Measurements from ENCODE around the gene ANGPTL2. TPM values are rescaled to one million over a fixed set of nuclear protein-coding genes. Genes with fewer than 3 reads are reported as not detected.

Gene ANGPTL2
- total and polyA plus RNA-seq, 12 donors, result 16.2 to 73.5 (median 42.9) TPM

DNA sequence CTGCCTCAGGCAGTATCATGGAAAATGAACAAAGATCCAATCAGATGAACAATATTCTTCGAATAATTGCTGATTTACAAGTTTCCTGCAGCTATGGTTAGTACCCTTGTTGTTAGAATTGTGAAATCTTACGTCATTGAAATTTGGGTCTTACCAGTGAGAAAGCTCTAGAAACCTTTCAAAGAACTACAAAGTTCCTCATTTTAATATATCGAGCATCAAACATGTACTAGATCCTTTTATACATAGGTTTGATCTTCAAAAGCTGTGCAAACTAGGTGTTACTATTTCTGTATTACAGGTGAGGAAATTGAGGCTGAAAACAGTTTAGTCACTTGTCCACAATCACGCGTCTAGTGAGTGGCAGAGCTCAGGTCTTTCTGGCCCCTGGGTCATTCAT lies 43.7 kb upstream of the ANGPTL2 start:
- TF ChIP-seq, protein P1, sequence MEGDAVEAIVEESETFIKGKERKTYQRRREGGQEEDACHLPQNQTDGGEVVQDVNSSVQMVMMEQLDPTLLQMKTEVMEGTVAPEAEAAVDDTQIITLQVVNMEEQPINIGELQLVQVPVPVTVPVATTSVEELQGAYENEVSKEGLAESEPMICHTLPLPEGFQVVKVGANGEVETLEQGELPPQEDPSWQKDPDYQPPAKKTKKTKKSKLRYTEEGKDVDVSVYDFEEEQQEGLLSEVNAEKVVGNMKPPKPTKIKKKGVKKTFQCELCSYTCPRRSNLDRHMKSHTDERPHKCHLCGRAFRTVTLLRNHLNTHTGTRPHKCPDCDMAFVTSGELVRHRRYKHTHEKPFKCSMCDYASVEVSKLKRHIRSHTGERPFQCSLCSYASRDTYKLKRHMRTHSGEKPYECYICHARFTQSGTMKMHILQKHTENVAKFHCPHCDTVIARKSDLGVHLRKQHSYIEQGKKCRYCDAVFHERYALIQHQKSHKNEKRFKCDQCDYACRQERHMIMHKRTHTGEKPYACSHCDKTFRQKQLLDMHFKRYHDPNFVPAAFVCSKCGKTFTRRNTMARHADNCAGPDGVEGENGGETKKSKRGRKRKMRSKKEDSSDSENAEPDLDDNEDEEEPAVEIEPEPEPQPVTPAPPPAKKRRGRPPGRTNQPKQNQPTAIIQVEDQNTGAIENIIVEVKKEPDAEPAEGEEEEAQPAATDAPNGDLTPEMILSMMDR (IDR thresholded peaks at IDR 0.05), result no peak
- ATAC-seq (no peak), DNase-seq (no peak)
- 89 to 91% methylated on average over 5 of the region's 5 CpGs for WGBS, 2 donors
- H3K27ac ChIP-seq, result no peak overlapping the region
- H3K27me3 ChIP-seq, result no peaks in the 10 kb centered on the region
- intact Hi-C loops (cut with DNase I), result no loop called here
- H3K4me1 ChIP-seq, result peaks cover 0 to 37% (median 24%) of the 10 kb centered on the region in 9 donors
- H3K9me3 ChIP-seq, result no peaks in the 10 kb centered on the region
- no peak overlapping the region for H3K4me3 ChIP-seq
- H3K36me3 ChIP-seq, result peaks cover 0 to 11% (median 0%) of the 10 kb centered on the region in 9 donors

DNA sequence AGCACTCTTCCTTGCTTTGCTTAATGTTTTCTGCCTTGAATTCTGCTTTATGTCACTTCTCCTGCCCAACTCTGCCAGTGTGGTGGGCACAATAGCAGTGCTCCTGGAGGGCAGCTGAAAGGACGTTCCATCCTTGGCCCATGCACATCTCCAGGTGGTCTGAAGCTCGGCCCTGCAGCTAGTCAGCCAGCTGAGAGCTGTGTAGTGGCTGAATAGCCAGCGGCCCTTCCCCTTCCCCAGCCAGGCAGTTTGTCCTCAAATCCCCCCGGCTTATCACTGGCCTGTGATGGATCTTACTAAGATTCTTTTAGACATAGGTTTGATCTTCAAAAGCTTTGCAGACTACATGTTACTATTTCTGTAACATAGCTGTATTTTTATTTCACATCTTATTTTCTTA lies 42.7 kb upstream of the ANGPTL2 start:
- Histone ChIP-seq H3K36me3 (peaks cover 0 to 11% (median 0%) of the 10 kb centered on the region in 9 donors), H3K4me1 (peaks cover 0 to 40% (median 24%) of the 10 kb centered on the region in 9 donors), H3K9me3 (no peaks in the 10 kb centered on the region), H3K27ac (peak overlapping the region in 1 of 10 donors; percentile 33), H3K27me3 (no peaks in the 10 kb centered on the region), H3K4me3 (no peak overlapping the region)
- no peak for DNase-seq
- intact Hi-C loops (cut with DNase I), result no loop called here
- 58 to 68% methylated on average over 4 of the region's 4 CpGs for WGBS, 2 donors
- ATAC-seq, result no peak
- TF ChIP-seq, protein P1 (IDR thresholded peaks at IDR 0.05), result no peak

DNA sequence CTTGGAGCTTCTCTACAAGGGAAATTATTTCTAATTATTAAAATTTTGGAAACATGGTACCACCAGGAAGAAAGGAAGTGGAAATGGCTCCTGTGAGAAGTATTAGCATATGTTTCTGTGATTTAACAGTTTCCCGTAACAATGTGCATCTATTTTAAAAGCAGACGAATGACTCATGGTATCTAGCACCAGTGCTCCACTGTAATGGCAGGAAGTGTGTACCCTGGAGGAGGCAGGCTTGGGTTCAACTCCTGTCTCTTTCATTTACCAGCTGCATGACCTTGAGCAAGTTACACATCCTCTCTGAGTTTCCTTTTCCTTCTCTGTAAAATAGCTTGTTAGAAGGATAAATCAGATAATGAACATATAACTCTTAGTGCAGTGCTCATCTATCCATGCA lies 41.0 kb upstream of the ANGPTL2 start:
- 21 to 58% methylated on average over 2 of the region's 2 CpGs for WGBS, 2 donors
- DNase-seq, result no peak
- peaks cover 0 to 55% (median 31%) of the 10 kb centered on the region in 9 donors for H3K4me1 ChIP-seq
- TF ChIP-seq, protein P1 (IDR thresholded peaks at IDR 0.05), result no peak
- no peaks in the 10 kb centered on the region for H3K27me3 ChIP-seq
- peaks cover 0 to 10% (median 0%) of the 10 kb centered on the region in 9 donors for H3K36me3 ChIP-seq
- peak; percentile 49 to 87 (median 66) for ATAC-seq
- no peaks in the 10 kb centered on the region for H3K9me3 ChIP-seq
- peak overlapping the region in 6 of 10 donors; percentile 3 to 80 (median 48) for H3K27ac ChIP-seq
- no peak overlapping the region for H3K4me3 ChIP-seq
- intact Hi-C loops (cut with DNase I), result no loop called here

- WGBS, 2 donors, result 74 to 79% methylated on average over 4 of the region's 4 CpGs
- DNase-seq (no peak), ATAC-seq (no peak)
- peaks cover 0 to 7% (median 0%) of the 10 kb centered on the region in 9 donors for H3K36me3 ChIP-seq
- H3K4me1 ChIP-seq, result peaks cover 0 to 55% (median 31%) of the 10 kb centered on the region in 9 donors
- TF ChIP-seq, protein P1 (IDR thresholded peaks at IDR 0.05), result no peak
- no peaks in the 10 kb centered on the region for H3K9me3 ChIP-seq
- intact Hi-C loops (cut with DNase I), result no loop called here
- H3K4me3 ChIP-seq, result no peak overlapping the region
- no peaks in the 10 kb centered on the region for H3K27me3 ChIP-seq
- peak overlapping the region in 6 of 10 donors; percentile 3 to 80 (median 48) for H3K27ac ChIP-seq
Observed at GRCh38 chr9:127162864-127163365, 40.5 kb upstream of the ANGPTL2 start.

Measured in heart right ventricle (tissue), 16 donors.